ENCODE measurements around the gene RPS16.
"Not testable (repeated sequence)": the region's sequence is repeated elsewhere in the genome, so short reads cannot be mapped to it uniquely, and the experiment has no call there.

Gene RPS16

DNA sequence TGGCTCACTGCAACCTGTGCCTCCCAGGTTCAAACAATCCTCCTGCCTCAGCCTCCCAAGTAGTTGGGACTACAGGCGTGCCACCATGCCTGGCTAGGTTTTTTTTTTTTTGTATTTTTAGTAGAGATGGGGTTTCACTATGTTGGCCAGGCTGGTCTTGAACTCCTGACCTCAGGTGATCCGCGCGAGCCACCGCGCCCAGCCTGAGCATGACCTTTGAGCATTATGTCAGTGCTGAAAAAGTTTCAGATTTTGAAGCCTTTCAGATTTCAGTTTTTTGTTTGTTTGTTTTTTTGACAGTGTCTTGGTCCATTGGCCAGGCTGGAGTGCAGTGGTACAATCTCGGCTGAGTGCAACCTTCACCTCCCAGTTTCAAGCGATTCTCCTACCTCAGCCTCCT, 15.5 kb upstream of the RPS16 start:
- FAIRE-seq; DNase-seq (ENCODE audit: insufficient read length, low spot score): not testable (repeated sequence)

DNA sequence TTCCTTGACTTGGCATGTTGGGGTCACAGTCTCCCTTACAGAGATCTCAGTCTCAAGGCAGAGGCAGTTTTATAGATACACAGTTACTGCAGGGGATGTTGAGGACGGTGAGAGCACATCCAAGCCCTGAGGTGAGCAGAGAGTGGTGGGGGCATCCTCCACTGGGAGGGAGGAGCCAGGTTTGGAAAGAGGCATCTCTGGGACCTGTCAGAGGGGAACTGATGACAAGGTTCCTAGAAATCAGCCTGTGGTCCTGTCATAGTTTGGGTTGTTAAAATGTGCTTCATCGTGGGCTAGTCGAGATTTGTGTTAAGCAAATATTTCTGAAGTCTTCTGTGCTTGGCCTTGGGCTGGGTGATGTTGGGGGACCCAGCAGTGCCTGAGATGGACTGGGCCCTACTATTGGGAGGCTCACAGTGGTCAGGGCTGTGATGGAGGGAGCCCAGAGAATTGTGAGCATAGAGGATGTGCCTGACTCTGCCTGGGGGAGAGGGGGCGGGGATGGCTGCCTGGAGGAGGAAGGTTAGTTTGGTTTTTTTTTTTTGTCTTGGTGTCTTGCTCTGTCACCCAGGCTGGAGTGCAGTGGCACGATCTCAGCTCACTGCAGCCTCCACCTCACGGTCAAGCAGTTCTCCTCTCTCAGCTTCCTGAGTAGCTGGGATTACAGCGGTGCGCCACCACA, 13.5 kb upstream of the RPS16 start:
- no peak for FAIRE-seq

DNA sequence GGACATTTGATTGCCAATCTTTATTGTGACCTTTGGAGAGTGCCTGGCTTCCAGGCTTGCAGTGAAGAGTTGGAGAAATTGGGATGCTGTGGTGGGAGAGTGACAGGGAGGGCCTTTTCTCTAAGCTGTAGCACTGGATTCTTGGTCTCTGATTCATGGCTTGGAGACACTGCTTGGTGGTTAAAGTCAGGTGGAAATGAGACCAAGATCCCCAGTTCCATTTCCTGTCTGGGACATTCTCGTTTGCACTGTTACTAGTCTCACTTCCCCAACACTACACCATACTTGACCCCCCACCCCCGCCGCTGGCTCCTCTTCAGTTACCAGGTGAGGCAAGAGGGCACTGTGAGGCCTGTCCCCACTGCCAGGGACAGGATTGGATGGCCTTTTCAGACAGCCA, 12.5 kb upstream of the RPS16 start:
- FAIRE-seq (no peak), DNase-seq (ENCODE audit: insufficient read length, low spot score) (no peak)

More for the DNA sequence above, 13.5 kb upstream of the RPS16 start:
- no peak for DNase-seq (ENCODE audit: insufficient read length, low spot score)

GRCh38 chr19:39446365-39447084, 10.8 kb upstream of the RPS16 start:
- no peak for DNase-seq (ENCODE audit: insufficient read length, low spot score)
- FAIRE-seq: no peak

- DNase-seq (ENCODE audit: insufficient read length, low spot score) (peak; percentile 99), FAIRE-seq (peak; percentile 79)
Measured at GRCh38 chr19:39445196-39446111, 9.7 kb upstream of the RPS16 start, which contains the start of gene SUPT5H. Gene SUPT5H (plus strand): TSS chr19:39445582. CDS start chr19:39445891, 309 bp downstream.

DNA sequence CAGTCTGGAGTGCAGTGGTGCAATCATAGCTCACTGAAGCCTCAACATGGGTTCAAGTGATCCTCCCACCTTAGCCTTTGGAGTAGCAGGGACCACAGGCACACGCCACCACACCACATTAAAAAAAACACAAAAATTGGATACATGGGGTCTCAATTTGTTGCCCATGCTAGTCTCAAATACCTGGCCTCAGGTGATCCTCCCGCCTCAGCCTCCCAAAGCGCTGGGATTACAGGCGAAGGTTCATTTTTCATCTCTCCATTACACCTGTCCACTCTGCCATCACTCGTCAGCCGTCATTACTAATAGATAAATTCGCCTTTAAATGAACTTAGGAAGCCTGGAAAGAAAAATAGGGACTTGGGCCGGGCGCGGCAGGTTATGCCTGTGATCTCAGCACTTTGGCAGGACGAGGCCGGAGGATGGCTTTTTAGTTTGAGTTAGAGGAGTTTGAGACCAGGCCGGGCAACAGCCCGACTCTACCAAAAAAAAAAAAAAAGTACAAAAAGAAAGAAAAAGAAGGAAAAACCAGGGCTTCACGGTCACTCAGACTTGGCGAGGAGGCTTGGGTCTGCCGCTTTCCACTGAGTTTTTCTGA, 8.9 kb upstream of the RPS16 start:
- FAIRE-seq (no peak), DNase-seq (ENCODE audit: insufficient read length, low spot score) (no peak)

DNA sequence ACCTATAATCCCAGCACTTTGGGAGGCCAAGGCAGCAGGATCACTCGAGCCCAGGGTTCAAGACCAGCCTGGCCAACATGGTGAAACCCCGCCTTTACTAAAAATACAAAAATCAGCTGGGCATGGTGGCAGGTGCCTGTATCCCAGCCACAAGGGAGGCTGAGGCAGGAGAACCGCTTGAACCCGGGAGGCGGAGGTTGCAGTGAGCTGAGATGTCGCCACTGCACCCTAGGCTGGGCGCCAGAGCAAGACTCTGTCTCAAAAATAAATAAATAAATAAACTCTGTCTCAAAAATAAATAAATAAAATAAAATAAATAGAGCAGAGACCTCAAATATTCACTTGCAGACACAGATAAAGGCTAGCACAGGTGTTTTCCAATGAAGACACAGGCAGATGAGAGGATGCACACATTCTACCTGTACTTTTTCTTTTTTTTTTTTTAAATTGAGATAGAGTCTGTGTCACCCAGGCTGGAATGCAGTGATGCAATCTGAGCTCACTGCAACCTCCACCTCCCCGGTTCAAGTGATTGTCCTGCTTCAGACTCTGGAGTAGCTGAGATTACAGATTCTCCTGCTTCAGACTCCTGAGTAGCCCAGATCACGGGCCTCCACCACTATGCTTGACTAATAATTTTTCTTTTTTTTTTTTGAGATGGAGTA, 2.7 kb upstream of the RPS16 start:
- DNase-seq (ENCODE audit: insufficient read length, low spot score): no peak
- FAIRE-seq: no peak

GRCh38 chr19:39436350-39436716, 584 bp upstream of the RPS16 start:
- no peak for FAIRE-seq
- DNase-seq (ENCODE audit: insufficient read length, low spot score): no peak

GRCh38 chr19:39434123-39435076, 1.3 kb downstream of the RPS16 start:
- DNase-seq (ENCODE audit: insufficient read length, low spot score) (no peak), FAIRE-seq (no peak)

DNA sequence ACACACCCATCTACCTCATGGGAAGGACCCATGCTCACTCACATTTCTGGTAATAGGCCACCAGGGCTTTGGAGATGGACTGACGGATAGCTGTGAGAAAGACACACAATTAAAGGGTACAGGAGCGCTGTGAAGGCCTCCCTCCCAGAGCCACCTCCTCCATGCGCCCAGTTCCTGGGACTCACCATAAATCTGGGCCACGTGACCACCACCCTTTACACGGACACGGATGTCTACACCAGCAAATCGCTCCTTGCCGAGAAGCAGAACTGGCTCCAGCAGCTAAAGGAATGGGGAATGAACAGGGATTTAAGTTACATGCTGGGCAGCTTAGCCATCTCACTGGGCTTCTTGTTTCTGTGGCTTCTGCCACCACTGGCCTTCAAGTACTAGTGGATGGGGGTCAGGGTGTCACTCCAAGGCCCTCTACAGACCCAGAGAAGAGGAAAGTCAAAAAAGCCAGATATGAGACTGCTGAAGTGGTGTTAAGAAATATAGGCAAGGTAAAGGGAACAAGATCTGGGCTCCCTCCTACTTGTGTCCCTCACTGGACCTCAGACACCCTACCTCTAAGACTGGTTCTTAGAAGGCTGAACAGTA, 2.2 kb downstream of the RPS16 start:
- DNase-seq (ENCODE audit: insufficient read length, low spot score) (no peak), FAIRE-seq (no peak)

- no peak for DNase-seq (ENCODE audit: insufficient read length, low spot score)
- FAIRE-seq: no peak
Measured at GRCh38 chr19:39432677-39433025, 3.1 kb downstream of the RPS16 start.

DNA sequence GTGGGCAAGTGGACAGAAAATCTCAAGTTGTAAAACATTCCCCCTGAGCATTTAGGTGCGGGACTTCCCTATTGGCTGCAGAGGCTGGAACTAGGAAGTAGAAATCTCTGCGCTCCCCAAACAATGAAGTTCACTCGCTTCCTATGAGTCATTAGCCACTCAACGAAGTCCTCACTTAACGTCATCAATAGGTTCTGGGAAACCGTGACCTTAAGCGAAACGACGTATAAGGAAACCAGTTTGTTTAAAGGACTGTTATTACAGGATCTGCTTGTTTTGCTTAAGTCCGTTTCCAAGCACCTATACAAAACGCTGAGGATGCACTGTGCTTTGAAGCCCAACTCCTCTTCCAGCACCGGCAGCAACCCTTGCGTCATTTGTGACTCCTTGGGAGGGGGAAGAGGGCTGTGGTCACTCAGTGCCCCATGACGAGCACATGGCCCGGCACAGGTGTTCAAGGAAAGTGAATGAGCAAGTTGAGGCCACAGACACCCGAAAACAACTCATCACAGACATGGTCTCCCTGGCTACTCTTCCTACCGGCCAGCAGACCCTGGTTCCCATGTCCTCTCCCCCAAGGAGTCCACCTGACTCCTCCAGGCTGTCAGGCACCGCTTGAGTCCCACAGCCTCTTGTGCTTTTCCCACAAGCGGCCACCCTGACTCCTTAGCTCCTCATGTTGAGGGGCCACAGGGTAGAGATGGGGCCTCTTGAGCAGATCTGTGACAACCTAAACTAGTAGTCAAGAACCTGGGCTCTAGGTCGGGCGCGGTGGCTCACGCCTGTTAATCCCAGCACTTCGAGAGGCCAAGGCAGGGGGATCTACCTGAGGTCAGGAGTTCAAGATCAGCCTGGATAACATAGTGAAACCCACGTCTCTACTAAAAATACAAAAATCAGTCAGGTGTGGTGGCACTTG, 4.8 kb downstream of the RPS16 start:
- FAIRE-seq: no peak
- peak; percentile 78 for DNase-seq (ENCODE audit: insufficient read length, low spot score)

GRCh38 chr19:39428283-39429112, 7.3 kb downstream of the RPS16 start:
- DNase-seq (ENCODE audit: insufficient read length, low spot score) (peak; percentile 67), FAIRE-seq (peak; percentile 72)

- DNase-seq (ENCODE audit: insufficient read length, low spot score) (no peak), FAIRE-seq (no peak)
Measured at GRCh38 chr19:39427707-39428106, 8.0 kb downstream of the RPS16 start.

GRCh38 chr19:39426170-39426569, 9.6 kb downstream of the RPS16 start:
- no peak for FAIRE-seq

GRCh38 chr19:39425744-39426143, 10.0 kb downstream of the RPS16 start:
- DNase-seq (ENCODE audit: insufficient read length, low spot score) (no peak), FAIRE-seq (no peak)

More at GRCh38 chr19:39426170-39426569, 9.6 kb downstream of the RPS16 start:
- DNase-seq (ENCODE audit: insufficient read length, low spot score): no peak

DNA sequence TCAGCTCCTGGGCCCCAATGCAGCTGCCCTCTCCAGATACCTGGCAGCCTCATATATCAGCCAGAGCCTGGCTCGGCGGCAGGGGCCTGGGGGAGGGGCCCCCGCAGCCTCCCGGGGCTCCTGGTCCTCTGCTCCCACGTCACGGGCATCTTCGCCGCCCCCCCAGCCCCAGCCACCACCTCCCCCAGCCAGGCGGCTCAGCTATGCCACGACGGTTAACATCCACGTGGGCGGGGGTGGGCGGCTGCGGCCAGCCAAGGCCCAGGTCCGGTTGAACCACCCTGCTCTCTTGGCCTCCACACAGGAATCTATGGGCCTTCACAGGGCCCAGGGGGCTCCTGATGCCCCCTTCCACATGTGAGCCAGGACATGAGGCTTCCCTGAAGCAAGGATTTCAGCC, 10.8 kb downstream of the RPS16 start:
- DNase-seq (ENCODE audit: insufficient read length, low spot score) (no peak), FAIRE-seq (no peak)
